ENCODE measurements around the gene RPL27A.

The RPL27A gene

DNA sequence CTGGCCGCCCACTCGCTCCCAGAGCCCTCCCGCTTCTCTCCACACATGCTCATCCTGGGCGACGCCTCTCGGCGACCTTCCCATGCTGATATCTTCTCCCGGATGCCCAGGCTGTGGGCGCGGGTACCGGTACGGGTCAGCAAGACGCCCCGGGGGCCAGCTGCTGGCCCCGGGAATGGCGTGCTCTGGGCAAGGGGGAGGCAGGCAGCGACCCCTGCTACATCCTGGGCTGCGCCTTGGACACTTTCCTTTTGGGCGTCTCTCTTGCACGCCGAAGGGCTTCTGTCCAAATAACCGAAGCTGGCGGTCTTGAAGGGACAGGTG, 48.1 kb downstream of the RPL27A start:
- CTCF ChIA-PET: no interaction called here
- no peak overlapping the region for H3K27ac Mint-ChIP-seq
- H3K36me3 Mint-ChIP-seq: no peaks in the 10 kb centered on the region
- no peak for DNase-seq
- H3K4me1 Mint-ChIP-seq: no peaks in the 10 kb centered on the region
- H3K9me3 Mint-ChIP-seq: no peaks in the 10 kb centered on the region
- peaks cover 19% of the 10 kb centered on the region for H3K27me3 Mint-ChIP-seq
- H3K4me3 Mint-ChIP-seq: no peak overlapping the region

DNA sequence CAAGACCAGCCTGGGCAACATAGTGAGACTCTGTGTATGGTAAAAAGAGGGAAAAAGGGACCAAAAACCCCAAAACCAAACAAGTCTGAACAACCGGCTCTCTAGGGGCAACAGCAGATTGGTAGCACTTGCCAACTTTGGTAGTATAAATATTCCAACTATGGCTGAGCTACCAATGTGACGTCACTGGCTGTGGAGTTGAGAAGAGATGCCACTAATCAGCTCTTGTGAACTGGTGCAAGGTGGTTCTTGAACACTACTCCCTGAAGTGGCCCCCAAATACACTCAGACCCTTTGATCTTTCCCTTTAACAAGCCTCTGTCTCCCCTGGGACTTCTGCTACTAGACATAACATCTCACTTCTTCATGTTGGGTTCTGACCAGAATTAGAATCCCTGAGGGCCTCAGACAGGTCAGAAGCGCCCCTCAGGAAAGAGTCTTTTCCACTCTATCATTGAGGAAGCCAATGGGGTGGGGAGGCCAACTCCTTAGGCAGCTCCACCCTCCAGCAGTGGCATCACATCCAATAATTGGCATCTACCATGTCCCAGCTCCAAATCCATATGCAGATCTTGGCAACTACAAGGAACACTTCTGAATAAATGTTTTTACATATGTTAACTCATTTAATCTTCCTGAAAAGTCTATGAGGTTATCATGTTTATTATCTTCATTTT, 49.2 kb downstream of the RPL27A start:
- H3K36me3 Mint-ChIP-seq: no peaks in the 10 kb centered on the region
- peaks cover 10% of the 10 kb centered on the region for H3K27me3 Mint-ChIP-seq
- no peaks in the 10 kb centered on the region for H3K9me3 Mint-ChIP-seq
- no peak overlapping the region for H3K27ac Mint-ChIP-seq
- DNase-seq: no peak
- no peaks in the 10 kb centered on the region for H3K4me1 Mint-ChIP-seq
- no peak overlapping the region for H3K4me3 Mint-ChIP-seq
- CTCF ChIA-PET: no interaction called here

DNA sequence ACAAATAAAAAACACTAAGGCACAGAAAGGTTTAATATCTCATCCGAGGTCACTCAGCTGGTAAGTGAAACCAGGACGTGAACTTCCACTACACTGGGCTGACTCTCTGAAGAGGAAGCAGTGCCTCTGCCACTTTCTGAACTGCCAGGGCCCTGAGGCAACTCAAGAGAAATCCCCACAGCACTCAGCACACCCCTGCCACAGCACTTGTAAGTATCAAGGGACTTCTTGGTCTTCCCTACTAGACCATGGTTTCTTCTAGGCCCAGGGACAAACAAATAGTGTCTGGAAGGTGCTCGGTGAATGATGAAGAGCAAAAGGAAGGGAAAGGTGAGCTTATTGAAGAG, 49.7 kb downstream of the RPL27A start:
- DNase-seq: no peak
- Mint-ChIP-seq H3K4me1 (no peaks in the 10 kb centered on the region), H3K27me3 (peaks cover 5% of the 10 kb centered on the region), H3K4me3 (no peak overlapping the region), H3K9me3 (no peaks in the 10 kb centered on the region), H3K36me3 (no peaks in the 10 kb centered on the region), H3K27ac (no peak overlapping the region)
- CTCF ChIA-PET: no interaction called here

DNA sequence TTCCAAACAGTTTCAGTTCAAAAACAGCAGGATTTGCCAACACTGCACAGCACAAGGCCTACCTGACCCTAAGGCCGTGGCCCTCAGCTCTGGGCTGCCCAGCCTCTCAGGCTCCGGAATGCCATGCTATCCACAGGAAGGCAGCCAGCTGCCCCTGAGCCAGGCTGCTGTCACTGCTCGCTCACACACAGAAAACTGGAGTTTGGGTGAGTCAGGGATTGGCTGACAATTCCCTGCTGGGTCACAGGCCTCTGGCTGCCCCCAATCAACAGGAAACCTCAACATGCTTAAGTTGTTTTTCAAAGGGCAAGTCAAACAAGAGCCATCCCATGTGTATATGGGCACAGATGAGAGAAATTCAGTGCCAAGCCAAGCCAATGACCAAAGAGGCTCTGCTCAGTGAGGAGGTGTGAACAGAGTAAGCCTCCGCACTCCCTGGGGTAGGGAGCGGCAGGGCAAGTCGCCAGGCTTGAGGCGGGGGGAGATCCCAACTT, 50.2 kb downstream of the RPL27A start:
- Mint-ChIP-seq H3K4me1 (no peaks in the 10 kb centered on the region), H3K9me3 (no peaks in the 10 kb centered on the region), H3K27ac (no peak overlapping the region), H3K36me3 (no peaks in the 10 kb centered on the region), H3K4me3 (no peak overlapping the region), H3K27me3 (peaks cover 3% of the 10 kb centered on the region)
- CTCF ChIA-PET: no interaction called here
- DNase-seq: no peak

DNA sequence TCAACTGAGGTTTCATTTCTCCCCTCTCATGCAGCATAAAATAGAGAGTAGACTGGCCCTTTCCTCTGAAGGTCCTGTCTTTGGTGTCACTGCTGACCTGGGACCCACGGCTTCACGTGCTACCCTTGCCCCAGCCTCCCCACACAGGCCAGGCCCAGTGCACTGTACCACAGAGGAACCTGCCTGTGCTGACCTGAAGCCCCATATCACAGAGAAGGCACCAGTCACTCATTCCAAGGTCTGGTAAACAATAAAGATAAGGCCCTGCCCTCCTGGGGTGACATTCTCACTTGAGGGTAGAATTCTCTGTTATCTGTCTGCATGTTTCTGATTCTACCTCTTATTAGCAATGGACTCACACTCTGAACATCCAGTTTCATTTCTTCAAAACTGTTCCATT, 51.3 kb downstream of the RPL27A start:
- Mint-ChIP-seq H3K36me3 (no peaks in the 10 kb centered on the region), H3K4me1 (no peaks in the 10 kb centered on the region), H3K4me3 (no peak overlapping the region), H3K27me3 (peaks cover 3% of the 10 kb centered on the region), H3K27ac (no peak overlapping the region), H3K9me3 (no peaks in the 10 kb centered on the region)
- CTCF ChIA-PET: no interaction called here
- no peak for DNase-seq

DNA sequence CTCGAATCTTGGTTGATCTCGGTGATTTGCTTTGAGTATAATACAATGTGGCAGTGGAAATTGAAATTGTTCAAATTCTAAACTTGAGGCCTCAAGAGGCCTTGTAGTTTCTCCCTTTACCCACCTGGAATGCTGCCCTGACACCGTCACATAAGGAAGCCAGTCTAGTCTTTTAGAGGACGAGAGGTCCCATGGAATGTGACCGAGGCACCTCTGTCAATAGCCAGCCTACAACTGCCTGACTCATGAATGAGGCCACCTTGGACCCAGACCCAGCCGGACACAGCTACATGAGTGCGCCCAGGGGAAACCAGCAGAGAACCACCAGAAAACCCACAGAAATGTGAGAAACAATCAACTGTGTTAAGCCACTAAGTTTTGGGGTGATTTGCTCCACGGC, 52.5 kb downstream of the RPL27A start:
- Mint-ChIP-seq H3K4me1 (no peaks in the 10 kb centered on the region), H3K27me3 (peaks cover 3% of the 10 kb centered on the region), H3K4me3 (no peak overlapping the region), H3K27ac (no peak overlapping the region), H3K9me3 (no peaks in the 10 kb centered on the region), H3K36me3 (no peaks in the 10 kb centered on the region)
- DNase-seq: no peak
- CTCF ChIA-PET: no interaction called here

DNA sequence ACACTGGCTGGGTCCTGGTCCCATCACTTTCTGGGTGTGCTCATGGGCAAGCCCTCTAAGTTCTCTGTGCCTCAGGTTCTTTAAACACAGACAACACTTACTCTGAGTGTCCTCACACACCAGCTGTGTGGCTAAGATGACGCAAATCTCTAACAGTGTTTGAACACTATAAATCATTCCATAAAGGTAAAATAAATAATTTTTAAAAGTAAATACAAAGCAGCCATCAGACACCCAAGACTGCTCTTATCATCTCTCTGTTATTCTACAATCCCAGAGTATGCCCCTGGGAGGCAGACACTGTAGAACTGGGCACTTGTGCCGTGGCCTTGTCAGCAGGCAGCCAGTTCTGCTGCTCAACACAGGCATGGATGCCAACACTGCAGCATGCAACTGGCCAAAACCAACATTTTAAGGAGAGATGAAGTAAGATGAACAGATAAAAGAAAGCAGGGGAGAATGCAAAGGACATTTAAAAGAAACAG, 56.8 kb downstream of the RPL27A start:
- H3K27ac Mint-ChIP-seq: no peak overlapping the region
- H3K4me1 Mint-ChIP-seq: no peaks in the 10 kb centered on the region
- CTCF ChIA-PET: no interaction called here
- no peak overlapping the region for H3K4me3 Mint-ChIP-seq
- no peaks in the 10 kb centered on the region for H3K9me3 Mint-ChIP-seq
- no peaks in the 10 kb centered on the region for H3K27me3 Mint-ChIP-seq
- DNase-seq: no peak
- no peaks in the 10 kb centered on the region for H3K36me3 Mint-ChIP-seq
